GM06990 (cell line): Measurements from ENCODE around the gene RXFP2.

Source experiments
- DNase-seq: peaks from one replicate; pipeline ENCODE4 v3.0.0-alpha.2; 2011; ENCODE audit not compliant: insufficient read length; ENCODE audit errors: extremely low read depth
- H3K27me3 ChIP-seq: replicated peaks from 2 replicates; pipeline ENCODE4 v1.6.0; 2011; ENCODE audit warnings: low read length; ENCODE audit not compliant: control insufficient read depth, insufficient read depth
- H3K36me3 ChIP-seq: 2 replicates; pipeline ENCODE4 v1.5.1; 2011; ENCODE audit warnings: low read length; ENCODE audit not compliant: control insufficient read depth, insufficient read depth
- H3K4me3 ChIP-seq: replicated peaks from 2 replicates; pipeline ENCODE4 v1.5.1; 2011; ENCODE audit warnings: low read depth, mild to moderate bottlenecking, control low read depth, low read length
- CTCF ChIP-seq: IDR thresholded peaks from 2 replicates; pipeline ENCODE4 v1.5.1; 2011; ENCODE audit warnings: low read length, control low read depth, mild to moderate bottlenecking, inconsistent platforms; ENCODE audit not compliant: insufficient read depth, poor library complexity, severe bottlenecking

The RXFP2 gene

GRCh38 chr13:31717583-31717982 is 21.7 kb upstream of the RXFP2 start:
- DNase-seq: no peak
- TF ChIP-seq CTCF: no peak
- no peaks in the 10 kb centered on the region for H3K36me3 ChIP-seq
- no peaks in the 10 kb centered on the region for H3K27me3 ChIP-seq
- no peak overlapping the region for H3K4me3 ChIP-seq

GRCh38 chr13:31719214-31719613 is 20.1 kb upstream of the RXFP2 start:
- Histone ChIP-seq H3K27me3 (no peaks in the 10 kb centered on the region), H3K36me3 (no peaks in the 10 kb centered on the region), H3K4me3 (no peak overlapping the region)
- no peak for TF ChIP-seq CTCF
- no peak for DNase-seq

GRCh38 chr13:31722673-31723072 is 16.7 kb upstream of the RXFP2 start:
- no peak overlapping the region for H3K4me3 ChIP-seq
- H3K36me3 ChIP-seq: no peaks in the 10 kb centered on the region
- TF ChIP-seq CTCF: no peak
- DNase-seq: no peak
- no peaks in the 10 kb centered on the region for H3K27me3 ChIP-seq

- Histone ChIP-seq H3K4me3 (no peak overlapping the region), H3K27me3 (no peaks in the 10 kb centered on the region), H3K36me3 (no peaks in the 10 kb centered on the region)
- no peak for TF ChIP-seq CTCF
- no peak for DNase-seq
These were observed 13.5 kb upstream of the RXFP2 start for GRCh38 chr13:31725841-31726240.

GRCh38 chr13:31731921-31732320 is 7.4 kb upstream of the RXFP2 start:
- H3K4me3 ChIP-seq: no peak overlapping the region
- no peak for DNase-seq

More at GRCh38 chr13:31731921-31732320, 7.4 kb upstream of the RXFP2 start:
- Histone ChIP-seq H3K36me3 (no peaks in the 10 kb centered on the region), H3K27me3 (no peaks in the 10 kb centered on the region; the same call in 1 of the 2 replicates)
- no peak for TF ChIP-seq CTCF
